ENCODE measurements around the gene SPIRE1.

- TF ChIP-seq, protein P1, sequence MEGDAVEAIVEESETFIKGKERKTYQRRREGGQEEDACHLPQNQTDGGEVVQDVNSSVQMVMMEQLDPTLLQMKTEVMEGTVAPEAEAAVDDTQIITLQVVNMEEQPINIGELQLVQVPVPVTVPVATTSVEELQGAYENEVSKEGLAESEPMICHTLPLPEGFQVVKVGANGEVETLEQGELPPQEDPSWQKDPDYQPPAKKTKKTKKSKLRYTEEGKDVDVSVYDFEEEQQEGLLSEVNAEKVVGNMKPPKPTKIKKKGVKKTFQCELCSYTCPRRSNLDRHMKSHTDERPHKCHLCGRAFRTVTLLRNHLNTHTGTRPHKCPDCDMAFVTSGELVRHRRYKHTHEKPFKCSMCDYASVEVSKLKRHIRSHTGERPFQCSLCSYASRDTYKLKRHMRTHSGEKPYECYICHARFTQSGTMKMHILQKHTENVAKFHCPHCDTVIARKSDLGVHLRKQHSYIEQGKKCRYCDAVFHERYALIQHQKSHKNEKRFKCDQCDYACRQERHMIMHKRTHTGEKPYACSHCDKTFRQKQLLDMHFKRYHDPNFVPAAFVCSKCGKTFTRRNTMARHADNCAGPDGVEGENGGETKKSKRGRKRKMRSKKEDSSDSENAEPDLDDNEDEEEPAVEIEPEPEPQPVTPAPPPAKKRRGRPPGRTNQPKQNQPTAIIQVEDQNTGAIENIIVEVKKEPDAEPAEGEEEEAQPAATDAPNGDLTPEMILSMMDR (IDR thresholded peaks at IDR 0.05), result no peak
- no peak for TF ChIP-seq POLR2A (IDR thresholded peaks at IDR 0.05)
Measured at GRCh38 chr18:12432196-12432595, 225.7 kb downstream of the SPIRE1 start.
